DND-41 (cell line): ENCODE data around the gene CEP112.

Experiments
- EZH2 ChIP-seq: IDR thresholded peaks from 3 replicates; pipeline ENCODE4 v1.6.1; 2012; ENCODE audit warnings: borderline replicate concordance, low read depth, mild to moderate bottlenecking, moderate library complexity, low read length, inconsistent platforms; ENCODE audit not compliant: severe bottlenecking
- TF ChIP-seq, protein P1 (sequence below): IDR thresholded peaks from 2 replicates; pipeline ENCODE4 v1.5.1; 2012; ENCODE audit warnings: borderline replicate concordance, low read length, moderate library complexity, mild to moderate bottlenecking; ENCODE audit not compliant: poor library complexity, severe bottlenecking; ENCODE audit errors: extremely low read depth

DNA sequence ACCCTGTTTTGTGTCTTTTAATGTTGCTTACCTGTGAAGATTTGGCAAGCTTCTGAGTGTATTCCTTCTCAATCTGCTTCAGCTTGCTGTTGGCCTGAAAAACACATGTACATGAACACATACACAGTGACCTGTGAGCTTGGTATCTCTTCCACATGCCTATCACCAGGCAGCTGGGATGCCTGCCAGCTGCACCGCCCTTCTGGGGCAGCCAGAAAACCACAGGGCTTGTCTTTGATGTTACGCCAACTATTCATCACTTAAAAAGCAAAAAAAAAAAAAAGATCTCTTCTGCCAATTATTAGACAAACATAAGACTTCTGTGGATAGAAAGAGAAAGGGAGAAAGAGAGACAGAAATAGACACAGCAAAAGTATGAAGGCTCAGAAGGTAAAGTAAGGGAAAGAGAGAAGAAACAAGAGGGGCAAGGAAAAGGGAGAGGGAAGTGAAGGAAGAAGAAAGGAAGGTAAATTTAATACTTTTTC, 441.3 kb downstream of the CEP112 start:
- TF ChIP-seq EZH2: no peak
- TF ChIP-seq, protein P1, sequence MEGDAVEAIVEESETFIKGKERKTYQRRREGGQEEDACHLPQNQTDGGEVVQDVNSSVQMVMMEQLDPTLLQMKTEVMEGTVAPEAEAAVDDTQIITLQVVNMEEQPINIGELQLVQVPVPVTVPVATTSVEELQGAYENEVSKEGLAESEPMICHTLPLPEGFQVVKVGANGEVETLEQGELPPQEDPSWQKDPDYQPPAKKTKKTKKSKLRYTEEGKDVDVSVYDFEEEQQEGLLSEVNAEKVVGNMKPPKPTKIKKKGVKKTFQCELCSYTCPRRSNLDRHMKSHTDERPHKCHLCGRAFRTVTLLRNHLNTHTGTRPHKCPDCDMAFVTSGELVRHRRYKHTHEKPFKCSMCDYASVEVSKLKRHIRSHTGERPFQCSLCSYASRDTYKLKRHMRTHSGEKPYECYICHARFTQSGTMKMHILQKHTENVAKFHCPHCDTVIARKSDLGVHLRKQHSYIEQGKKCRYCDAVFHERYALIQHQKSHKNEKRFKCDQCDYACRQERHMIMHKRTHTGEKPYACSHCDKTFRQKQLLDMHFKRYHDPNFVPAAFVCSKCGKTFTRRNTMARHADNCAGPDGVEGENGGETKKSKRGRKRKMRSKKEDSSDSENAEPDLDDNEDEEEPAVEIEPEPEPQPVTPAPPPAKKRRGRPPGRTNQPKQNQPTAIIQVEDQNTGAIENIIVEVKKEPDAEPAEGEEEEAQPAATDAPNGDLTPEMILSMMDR: no peak
